ENCODE data around the gene EPS15. TPM values are rescaled to one million over a fixed set of nuclear protein-coding genes. Genes with fewer than 3 reads are reported as not detected.

EPS15 gene
- total and polyA plus RNA-seq, 2 donors (not counting 1 experiment from before 2014, with no cell fraction given), result 40.3 to 151 TPM

GRCh38 chr1:51445351-51446090 is 73.5 kb downstream of the EPS15 start:
- Histone ChIP-seq H4K20me1 (ENCODE audit: control insufficient read depth, insufficient read depth, low read length, poor library complexity, severe bottlenecking) (no peaks in the 10 kb centered on the region), H3K4me2 (replicated peaks; ENCODE audit: low read depth, low read length, poor library complexity, severe bottlenecking) (no peak overlapping the region), H3K36me3 (replicated peaks in 1 of 2; ENCODE audit: control extremely low read depth in 1 of 2, control insufficient read depth in 1 of 2, extremely low read depth in 1 of 2, insufficient read depth in 2 of 2, low read length in 1 of 2) (peaks cover 9 to 66% of the 10 kb centered on the region in 2 experiments), H3K27me3 (replicated peaks in 1 of 4; ENCODE audit: control extremely low read depth in 1 of 4, control insufficient read depth in 3 of 4, insufficient read depth in 4 of 4, low read length in 3 of 4) (no peaks in the 10 kb centered on the region), H3K27ac (ENCODE audit: low read length in 2 of 2) (no peak overlapping the region), H3K4me3 (ENCODE audit: control extremely low read depth in 1 of 5, extremely low read depth in 1 of 5, insufficient read depth in 1 of 5, low read depth in 2 of 5, low read length in 4 of 5) (no peak overlapping the region), H3K9me3 (ENCODE audit: control extremely low read depth in 1 of 3, control insufficient read depth in 2 of 3, insufficient read depth in 1 of 3, low read length in 2 of 3) (no peaks in the 10 kb centered on the region), H3K4me1 (ENCODE audit: control insufficient read depth in 2 of 2, insufficient read depth in 2 of 2, low read length in 2 of 2) (no peaks in the 10 kb centered on the region), H2AFZ (ENCODE audit: insufficient read depth, low read depth, low read length, poor library complexity, severe bottlenecking) (no peak overlapping the region), H3K9ac (ENCODE audit: low read length) (no peak overlapping the region), H3K79me2 (ENCODE audit: control insufficient read depth, insufficient read depth, low read length) (peaks cover 7% of the 10 kb centered on the region)
- ChIA-PET POLR2A (no interaction called here), CTCF (interaction anchor here (1.8 to 2.3 kb wide), 2 partner anchors 67 to 89 kb away, joined by 4 to 11 read pairs; no protein-coding TSS in a partner anchor)
- TF ChIP-seq CTCF (IDR thresholded peaks at IDR 0.05) (no peak), EZH2 (IDR thresholded peaks at IDR 0.05; ENCODE audit: borderline replicate concordance, insufficient read depth, low read depth, low read length, poor library complexity, severe bottlenecking) (no peak)
- ATAC-seq (ENCODE audit: low read depth) (no peak), DNase-seq (no peak)
- no peak overlapping the region for H3K27ac Mint-ChIP-seq
- H3K27me3 Mint-ChIP-seq, result no peaks in the 10 kb centered on the region
- no peaks in the 10 kb centered on the region for H3K9me3 Mint-ChIP-seq (ENCODE audit: insufficient read depth)
- peaks cover 12% of the 10 kb centered on the region for H3K4me1 Mint-ChIP-seq
- intact Hi-C loops (cut with micrococcal nuclease), result no loop called here
- no peak overlapping the region for H3K4me3 Mint-ChIP-seq
- WGBS (ENCODE audit: insufficient coverage), result no CpG with 5 or more reads among the region's 2 CpGs

DNA sequence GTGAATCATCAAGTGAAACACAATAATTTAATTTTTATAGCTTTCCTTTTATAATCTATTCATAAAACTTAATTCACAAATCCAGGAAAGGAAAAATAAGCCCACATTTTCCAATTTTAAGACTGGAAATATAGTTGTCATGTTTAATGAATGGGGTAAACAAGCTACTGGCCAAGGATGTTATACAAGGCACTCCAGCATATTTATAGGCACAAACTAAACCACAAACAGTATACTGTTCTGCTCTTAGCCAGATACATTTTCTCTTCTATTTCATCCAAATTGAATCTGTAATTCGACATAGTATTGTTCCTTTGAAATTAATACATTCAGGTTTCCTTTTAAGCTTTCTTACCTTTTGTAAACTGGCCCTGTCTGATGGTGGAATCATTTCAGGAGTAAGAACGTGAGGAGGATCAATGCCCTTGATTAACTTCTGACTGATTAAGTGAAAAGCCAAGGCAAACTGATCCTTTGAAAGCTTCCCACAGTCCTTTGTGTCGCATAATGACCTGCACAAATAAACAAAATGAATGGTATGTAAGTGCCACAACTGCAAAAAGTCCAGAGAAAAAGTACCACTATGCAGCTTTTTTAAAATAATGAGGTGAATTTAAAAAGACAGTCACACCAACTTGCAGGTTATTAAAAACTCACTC is 74.4 kb downstream of the EPS15 start:
- Histone ChIP-seq H3K27ac (ENCODE audit: low read length in 2 of 2) (no peak overlapping the region), H3K4me1 (ENCODE audit: control insufficient read depth in 2 of 2, insufficient read depth in 2 of 2, low read length in 2 of 2) (no peaks in the 10 kb centered on the region), H2AFZ (ENCODE audit: insufficient read depth, low read depth, low read length, poor library complexity, severe bottlenecking) (no peak overlapping the region), H3K4me2 (replicated peaks; ENCODE audit: low read depth, low read length, poor library complexity, severe bottlenecking) (no peak overlapping the region), H3K4me3 (ENCODE audit: control extremely low read depth in 1 of 5, extremely low read depth in 1 of 5, insufficient read depth in 1 of 5, low read depth in 2 of 5, low read length in 4 of 5) (no peak overlapping the region), H3K27me3 (replicated peaks in 1 of 4; ENCODE audit: control extremely low read depth in 1 of 4, control insufficient read depth in 3 of 4, insufficient read depth in 4 of 4, low read length in 3 of 4) (no peaks in the 10 kb centered on the region), H3K9me3 (ENCODE audit: control extremely low read depth in 1 of 3, control insufficient read depth in 2 of 3, insufficient read depth in 1 of 3, low read length in 2 of 3) (no peaks in the 10 kb centered on the region), H4K20me1 (ENCODE audit: control insufficient read depth, insufficient read depth, low read length, poor library complexity, severe bottlenecking) (no peaks in the 10 kb centered on the region), H3K9ac (ENCODE audit: low read length) (no peak overlapping the region), H3K36me3 (replicated peaks in 1 of 2; ENCODE audit: control extremely low read depth in 1 of 2, control insufficient read depth in 1 of 2, extremely low read depth in 1 of 2, insufficient read depth in 2 of 2, low read length in 1 of 2) (peaks cover 15 to 66% of the 10 kb centered on the region in 2 experiments), H3K79me2 (ENCODE audit: control insufficient read depth, insufficient read depth, low read length) (peaks cover under 1% of the 10 kb centered on the region)
- Mint-ChIP-seq H3K27me3 (no peaks in the 10 kb centered on the region), H3K4me3 (no peak overlapping the region), H3K4me1 (peaks cover 12% of the 10 kb centered on the region), H3K27ac (no peak overlapping the region), H3K9me3 (ENCODE audit: insufficient read depth) (no peaks in the 10 kb centered on the region)
- ChIA-PET CTCF (interaction anchor here (1.5 to 2.3 kb wide), 2 partner anchors 9 to 90 kb away, joined by 3 to 11 read pairs; no protein-coding TSS in a partner anchor), POLR2A (no interaction called here)
- DNase-seq, result no peak
- ATAC-seq (ENCODE audit: low read depth), result no peak
- intact Hi-C loops (cut with micrococcal nuclease), result no loop called here
- TF ChIP-seq EZH2 (IDR thresholded peaks at IDR 0.05; ENCODE audit: borderline replicate concordance, insufficient read depth, low read depth, low read length, poor library complexity, severe bottlenecking) (no peak), CTCF (IDR thresholded peaks at IDR 0.05) (no peak)
- WGBS (ENCODE audit: insufficient coverage), result no CpG with 5 or more reads among the region's 3 CpGs

All from B cell (primary cell).